Astrocyte (in vitro differentiated cells and primary cell): ENCODE results near the gene CHST10.

Experiments used
- CTCF ChIP-seq: IDR thresholded peaks from 2 replicates; pipeline ENCODE4 v1.5.1; 2011; ENCODE audit warnings: low read depth, mild to moderate bottlenecking, inconsistent platforms, low read length, moderate library complexity; ENCODE audit not compliant: insufficient read depth
- EZH2 ChIP-seq: IDR thresholded peaks from 2 replicates; pipeline ENCODE4 v1.6.1; 2012; ENCODE audit warnings: mild to moderate bottlenecking, low read length, inconsistent platforms; ENCODE audit not compliant: insufficient read depth

GRCh38 chr2:100453853-100454252 is 36.4 kb upstream of the CHST10 start:
- TF ChIP-seq CTCF (no peak), EZH2 (no peak)
